KOPT-K1 (cell line): ENCODE data around the gene BZW2.

Experiments
- H3K27ac ChIP-seq: fragments of 200-600 bp; sonication (generic); 2 replicates; pipeline ENCODE4 v1.5.1; 2016; ENCODE audit warnings: antibody characterized with exemption, mild to moderate bottlenecking, low read depth, low read length; ENCODE audit not compliant: poor library complexity, severe bottlenecking
- H3K36me3 ChIP-seq: fragments of 200-600 bp; sonication (generic); 2 replicates; pipeline ENCODE4 v1.5.1; 2017; ENCODE audit warnings: antibody characterized with exemption, mild to moderate bottlenecking, low read length, moderate library complexity; ENCODE audit not compliant: insufficient read depth
- H3K9me3 ChIP-seq: fragments of 200-600 bp; sonication (generic); 2 replicates; pipeline ENCODE4 v1.5.1; 2017; ENCODE audit warnings: antibody characterized with exemption, low read length, mild to moderate bottlenecking; ENCODE audit not compliant: insufficient read depth, poor library complexity, severe bottlenecking

Gene BZW2

GRCh38 chr7:16710651-16711050 is 64.7 kb downstream of the BZW2 start:
- H3K9me3 ChIP-seq: no peaks in the 10 kb centered on the region
- no peak overlapping the region for H3K27ac ChIP-seq
- peaks cover 55% of the 10 kb centered on the region for H3K36me3 ChIP-seq

- no peaks in the 10 kb centered on the region for H3K9me3 ChIP-seq
- H3K27ac ChIP-seq: no peak overlapping the region
- H3K36me3 ChIP-seq: peaks cover 44% of the 10 kb centered on the region
Observed at GRCh38 chr7:16711730-16712129, 65.7 kb downstream of the BZW2 start.

GRCh38 chr7:16712916-16713315 is 66.9 kb downstream of the BZW2 start:
- no peak overlapping the region for H3K27ac ChIP-seq

GRCh38 chr7:16715928-16716327 is 69.9 kb downstream of the BZW2 start:
- H3K27ac ChIP-seq: no peak overlapping the region
- no peaks in the 10 kb centered on the region for H3K9me3 ChIP-seq
- peaks cover 19% of the 10 kb centered on the region; the same call in 1 of the 2 replicates for H3K36me3 ChIP-seq

More at GRCh38 chr7:16712916-16713315, 66.9 kb downstream of the BZW2 start:
- Histone ChIP-seq H3K36me3 (peaks cover 33% of the 10 kb centered on the region), H3K9me3 (no peaks in the 10 kb centered on the region)

- H3K27ac ChIP-seq: no peak overlapping the region
- no peaks in the 10 kb centered on the region for H3K9me3 ChIP-seq
- peaks cover 2% of the 10 kb centered on the region; the same call in 1 of the 2 replicates for H3K36me3 ChIP-seq
Observed at GRCh38 chr7:16718111-16718656, 72.2 kb downstream of the BZW2 start.

GRCh38 chr7:16719699-16720098 is 73.7 kb downstream of the BZW2 start:
- no peaks in the 10 kb centered on the region; the same call in 1 of the 2 replicates for H3K36me3 ChIP-seq
- no peak overlapping the region for H3K27ac ChIP-seq
- no peaks in the 10 kb centered on the region for H3K9me3 ChIP-seq

- Histone ChIP-seq H3K36me3 (no peaks in the 10 kb centered on the region; the same call in 1 of the 2 replicates), H3K27ac (no peak overlapping the region)
Observed at GRCh38 chr7:16721541-16721940, 75.6 kb downstream of the BZW2 start.

GRCh38 chr7:16724344-16724743 is 78.4 kb downstream of the BZW2 start:
- H3K27ac ChIP-seq: no peak overlapping the region
- no peaks in the 10 kb centered on the region; the same call in 1 of the 2 replicates for H3K36me3 ChIP-seq
- H3K9me3 ChIP-seq: no peaks in the 10 kb centered on the region

More at GRCh38 chr7:16721541-16721940, 75.6 kb downstream of the BZW2 start:
- H3K9me3 ChIP-seq: no peaks in the 10 kb centered on the region

- H3K27ac ChIP-seq: no peak overlapping the region
- no peaks in the 10 kb centered on the region for H3K9me3 ChIP-seq
- H3K36me3 ChIP-seq: no peaks in the 10 kb centered on the region; the same call in 1 of the 2 replicates
Observed at GRCh38 chr7:16726189-16726588, 80.2 kb downstream of the BZW2 start.

- Histone ChIP-seq H3K9me3 (no peaks in the 10 kb centered on the region), H3K27ac (no peak overlapping the region), H3K36me3 (no peaks in the 10 kb centered on the region)
Observed at GRCh38 chr7:16727736-16728135, 81.8 kb downstream of the BZW2 start.

GRCh38 chr7:16728811-16729210 is 82.8 kb downstream of the BZW2 start:
- Histone ChIP-seq H3K36me3 (no peaks in the 10 kb centered on the region), H3K27ac (no peak overlapping the region), H3K9me3 (no peaks in the 10 kb centered on the region)

- Histone ChIP-seq H3K9me3 (no peaks in the 10 kb centered on the region), H3K27ac (no peak overlapping the region)
Observed at GRCh38 chr7:16729541-16729940, 83.6 kb downstream of the BZW2 start.

GRCh38 chr7:16730937-16731336 is 85.0 kb downstream of the BZW2 start:
- no peak overlapping the region for H3K27ac ChIP-seq
- no peaks in the 10 kb centered on the region for H3K9me3 ChIP-seq
- no peaks in the 10 kb centered on the region for H3K36me3 ChIP-seq

More at GRCh38 chr7:16729541-16729940, 83.6 kb downstream of the BZW2 start:
- no peaks in the 10 kb centered on the region for H3K36me3 ChIP-seq

GRCh38 chr7:16732828-16733227 is 86.8 kb downstream of the BZW2 start:
- no peaks in the 10 kb centered on the region for H3K9me3 ChIP-seq
- no peaks in the 10 kb centered on the region for H3K36me3 ChIP-seq
- no peak overlapping the region for H3K27ac ChIP-seq

- Histone ChIP-seq H3K9me3 (no peaks in the 10 kb centered on the region), H3K27ac (peak overlapping the region; percentile 22), H3K36me3 (no peaks in the 10 kb centered on the region)
Observed at GRCh38 chr7:16734148-16734726, 88.3 kb downstream of the BZW2 start.

- Histone ChIP-seq H3K36me3 (no peaks in the 10 kb centered on the region), H3K27ac (peak overlapping the region; percentile 22), H3K9me3 (no peaks in the 10 kb centered on the region)
Observed at GRCh38 chr7:16735020-16735419, 89.0 kb downstream of the BZW2 start.
